ENCODE data around the gene FRZB. TPM values are rescaled to one million over a fixed set of nuclear protein-coding genes. Genes with fewer than 3 reads are reported as not detected.
"Not testable (repeated sequence)": the region's sequence is repeated elsewhere in the genome, so short reads cannot be mapped to it uniquely, and the experiment has no call there.

The FRZB gene
- total RNA-seq, 1 experiment from 2014 or later, result 0.08 TPM

GRCh38 chr2:182893666-182894065, 27.2 kb upstream of the FRZB start:
- Histone ChIP-seq H3K9me3 (ENCODE audit: control insufficient read depth, insufficient read depth, low read depth, low read length) (no peaks in the 10 kb centered on the region), H3K36me3 (ENCODE audit: control insufficient read depth, insufficient read depth, low read length) (no peaks in the 10 kb centered on the region), H3K4me3 (ENCODE audit: low read depth in 2 of 2, low read length in 2 of 2) (no peak overlapping the region), H3K27me3 (ENCODE audit: control insufficient read depth, insufficient read depth, low read length) (no peaks in the 10 kb centered on the region), H3K27ac (ENCODE audit: low read length) (no peak overlapping the region), H3K4me1 (ENCODE audit: control insufficient read depth, insufficient read depth, low read length) (no peaks in the 10 kb centered on the region)
- no TSS peak for BruUV-seq (replicated peaks)
- no peak for DNase-seq (ENCODE audit: low read depth, low spot score)
- in situ Hi-C loops (cut with HindIII; ENCODE audit: low pct_unique_long_range_greater_than_20kb, low sequenced_read_pairs) (no loop called here), intact Hi-C loops (cut with micrococcal nuclease; ENCODE audit: unreplicated experiment) (no loop called here)
- POLR2A ChIA-PET, result interaction anchor here (0.5 kb wide), 1 partner anchor 18 kb away, joined by 4 read pairs; no protein-coding TSS in a partner anchor
- TF ChIP-seq REST (IDR thresholded peaks at IDR 0.05; ENCODE audit: insufficient read depth in 1 of 2, low read depth in 2 of 2, low read length in 1 of 2) (no peak), TCF7L2 (IDR thresholded peaks at IDR 0.05; ENCODE audit: low read depth, low read length) (no peak), CTCF (IDR thresholded peaks at IDR 0.05) (no peak), POLR2AphosphoS5 (IDR thresholded peaks at IDR 0.05; ENCODE audit: low read depth, low read length) (no peak), SIN3A (IDR thresholded peaks at IDR 0.05; ENCODE audit: borderline replicate concordance, insufficient read depth, low read depth, low read length) (no peak)
- ATAC-seq, result no peak
- CTCF ChIA-PET, result no interaction called here

- H3K27me3 ChIP-seq (ENCODE audit: control insufficient read depth, insufficient read depth, low read length); DNase-seq (ENCODE audit: low read depth, low spot score); H3K4me1 ChIP-seq (ENCODE audit: control insufficient read depth, insufficient read depth, low read length); ATAC-seq; H3K27ac ChIP-seq (ENCODE audit: low read length); intact Hi-C loops (cut with micrococcal nuclease; ENCODE audit: unreplicated experiment); CTCF ChIA-PET; H3K4me3 ChIP-seq (ENCODE audit: low read depth in 2 of 2, low read length in 2 of 2); H3K9me3 ChIP-seq (ENCODE audit: control insufficient read depth, insufficient read depth, low read depth, low read length); BruUV-seq (replicated peaks); POLR2A ChIA-PET; in situ Hi-C loops (cut with HindIII; ENCODE audit: low pct_unique_long_range_greater_than_20kb, low sequenced_read_pairs); H3K36me3 ChIP-seq (ENCODE audit: control insufficient read depth, insufficient read depth, low read length): not testable (repeated sequence)
Measured at GRCh38 chr2:182893035-182893434, 26.6 kb upstream of the FRZB start.

- no peaks in the 10 kb centered on the region for H3K4me1 ChIP-seq (ENCODE audit: control insufficient read depth, insufficient read depth, low read length)
- no peaks in the 10 kb centered on the region for H3K9me3 ChIP-seq (ENCODE audit: control insufficient read depth, insufficient read depth, low read depth, low read length)
- no peaks in the 10 kb centered on the region; the same call in 1 of the 2 replicates for H3K27me3 ChIP-seq (ENCODE audit: control insufficient read depth, insufficient read depth, low read length)
- H3K27ac ChIP-seq (ENCODE audit: low read length), result no peak overlapping the region
- TF ChIP-seq TCF7L2 (IDR thresholded peaks at IDR 0.05; ENCODE audit: low read depth, low read length), result no peak
- no peak for TF ChIP-seq REST (IDR thresholded peaks at IDR 0.05; ENCODE audit: insufficient read depth in 1 of 2, low read depth in 2 of 2, low read length in 1 of 2)
- no peak for TF ChIP-seq CTCF (IDR thresholded peaks at IDR 0.05)
- TF ChIP-seq POLR2AphosphoS5 (IDR thresholded peaks at IDR 0.05; ENCODE audit: low read depth, low read length), result no peak
- TF ChIP-seq SIN3A (IDR thresholded peaks at IDR 0.05; ENCODE audit: borderline replicate concordance, insufficient read depth, low read depth, low read length), result no peak
- intact Hi-C loops (cut with micrococcal nuclease; ENCODE audit: unreplicated experiment) (no loop called here), in situ Hi-C loops (cut with HindIII; ENCODE audit: low pct_unique_long_range_greater_than_20kb, low sequenced_read_pairs) (no loop called here)
- ChIA-PET POLR2A (no interaction called here), CTCF (no interaction called here)
- no peaks in the 10 kb centered on the region; the same call in 1 of the 2 replicates for H3K36me3 ChIP-seq (ENCODE audit: control insufficient read depth, insufficient read depth, low read length)
- no peak for ATAC-seq
- no peak overlapping the region for H3K4me3 ChIP-seq (ENCODE audit: low read depth in 2 of 2, low read length in 2 of 2)
- DNase-seq (ENCODE audit: low read depth, low spot score), result no peak
- no TSS peak for BruUV-seq (replicated peaks)
Measured at GRCh38 chr2:182891611-182892010, 25.2 kb upstream of the FRZB start.

All from Panc1 (cell line).